ACC112 (cell line): Measurements from ENCODE around the gene SMAD7.
A peak's percentile ranks its signal among the peaks of the same experiment; 100 is the strongest.

Experiments used
- H2AFZ ChIP-seq: fragments of 200-600 bp; sonication (generic); one replicate; pipeline ENCODE4 v1.6.0; 2017; ENCODE audit warnings: antibody characterized with exemption, low read length; ENCODE audit not compliant: unreplicated experiment
- H3K27ac ChIP-seq: fragments of 200-600 bp; sonication (generic); 2 replicates; pipeline ENCODE4 v1.5.1; 2014; ENCODE audit warnings: low read depth, mild to moderate bottlenecking, antibody characterized with exemption, low read length, moderate library complexity
- H3K27me3 ChIP-seq: fragments of 200-600 bp; sonication (generic); 2 replicates; pipeline ENCODE4 v1.6.1; 2014; ENCODE audit warnings: mild to moderate bottlenecking, antibody characterized with exemption, low read length, moderate library complexity, mixed read lengths; ENCODE audit not compliant: insufficient read depth
- H3K36me3 ChIP-seq: fragments of 200-600 bp; sonication (generic); 2 replicates; pipeline ENCODE4 v1.6.1; 2016; ENCODE audit warnings: mild to moderate bottlenecking, antibody characterized with exemption, low read length, moderate library complexity, mixed read lengths; ENCODE audit not compliant: insufficient read depth
- H3K4me1 ChIP-seq: fragments of 200-600 bp; sonication (generic); one replicate; pipeline ENCODE4 v1.6.1; 2016; ENCODE audit warnings: low read length, mixed read lengths; ENCODE audit not compliant: insufficient read depth, unreplicated experiment, control insufficient read depth
- H3K4me3 ChIP-seq: fragments of 200-600 bp; sonication (generic); 2 replicates; pipeline ENCODE4 v1.5.1; 2014; ENCODE audit warnings: mild to moderate bottlenecking, low read depth, low read length
- H3K79me2 ChIP-seq: fragments of 200-600 bp; sonication (generic); one replicate; pipeline ENCODE4 v1.6.0; 2016; ENCODE audit warnings: low read length; ENCODE audit not compliant: control insufficient read depth, unreplicated experiment, insufficient read depth

Gene SMAD7

DNA sequence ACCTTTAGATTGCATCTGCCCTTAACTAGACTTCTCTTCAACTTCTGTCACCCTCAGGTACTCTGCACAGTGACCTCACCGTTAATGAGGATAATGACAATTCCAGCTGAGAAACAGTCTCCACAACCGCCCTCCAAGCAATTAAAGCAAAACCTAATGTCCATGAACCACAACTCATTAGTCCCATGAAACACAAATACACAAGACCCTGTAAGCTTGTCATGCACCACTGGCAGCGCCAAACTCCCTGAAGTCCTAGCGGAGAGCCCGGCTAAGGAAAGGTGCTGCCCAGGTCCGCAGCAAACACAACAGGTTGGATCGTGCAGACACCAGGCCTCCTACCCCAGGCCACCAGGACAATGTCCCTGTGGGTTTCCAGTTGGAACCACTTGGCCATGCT lies 7.4 kb downstream of the SMAD7 start:
- H3K27ac ChIP-seq: peak overlapping the region; percentile 75
- peaks cover 98% of the 10 kb centered on the region for H3K79me2 ChIP-seq
- peaks cover 75% of the 10 kb centered on the region for H3K4me1 ChIP-seq
- no peaks in the 10 kb centered on the region for H3K27me3 ChIP-seq
- peak overlapping the region; percentile 50 for H3K4me3 ChIP-seq
- H3K36me3 ChIP-seq: 0 out of 2 replicates have a peak, but pooled peaks cover 7% of the 10 kb centered on the region
- no peak overlapping the region for H2AFZ ChIP-seq

- Histone ChIP-seq H3K36me3 (0 out of 2 replicates have a peak, but pooled peaks cover 7% of the 10 kb centered on the region), H3K27me3 (no peaks in the 10 kb centered on the region), H3K4me1 (peaks cover 81% of the 10 kb centered on the region), H3K27ac (peak overlapping the region; percentile 75), H3K4me3 (peak overlapping the region; percentile 50), H3K79me2 (peaks cover 98% of the 10 kb centered on the region), H2AFZ (no peak overlapping the region)
These were observed 8.1 kb downstream of the SMAD7 start for GRCh38 chr18:48942554-48943261.

GRCh38 chr18:48942086-48942485 lies 8.7 kb downstream of the SMAD7 start:
- Histone ChIP-seq H3K4me1 (peaks cover 86% of the 10 kb centered on the region), H3K27me3 (no peaks in the 10 kb centered on the region), H3K27ac (peak overlapping the region; percentile 75), H3K4me3 (peak overlapping the region; percentile 50), H2AFZ (no peak overlapping the region), H3K36me3 (0 out of 2 replicates have a peak, but pooled peaks cover 7% of the 10 kb centered on the region), H3K79me2 (peaks cover 98% of the 10 kb centered on the region)

DNA sequence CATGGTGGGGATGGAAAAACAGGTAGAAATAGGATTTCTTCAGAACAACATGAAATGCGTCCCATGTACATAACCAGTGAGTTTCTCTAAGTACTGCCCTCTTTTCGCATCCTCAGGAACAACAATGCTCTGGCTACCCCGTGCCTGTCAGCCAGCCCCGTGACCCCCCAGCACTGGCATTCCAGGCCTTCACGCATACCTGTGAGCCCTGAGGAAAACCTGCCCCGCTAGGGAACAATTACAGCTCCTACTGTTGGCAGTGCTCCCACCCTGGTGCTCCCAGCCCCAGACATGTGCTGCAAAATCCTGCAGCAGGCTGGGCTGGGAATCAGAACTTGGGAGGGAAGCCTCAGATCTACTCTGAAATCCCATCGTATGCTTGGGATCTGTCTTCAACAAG lies 9.1 kb downstream of the SMAD7 start:
- H3K4me1 ChIP-seq: peaks cover 86% of the 10 kb centered on the region
- peaks cover 97% of the 10 kb centered on the region for H3K79me2 ChIP-seq
- no peaks in the 10 kb centered on the region for H3K27me3 ChIP-seq
- peak overlapping the region; percentile 50 for H3K4me3 ChIP-seq
- no peak overlapping the region for H2AFZ ChIP-seq
- 0 out of 2 replicates have a peak, but pooled peaks cover 7% of the 10 kb centered on the region for H3K36me3 ChIP-seq
- H3K27ac ChIP-seq: peak overlapping the region; percentile 40; the same call in 1 of the 2 replicates

GRCh38 chr18:48940854-48941611 lies 9.7 kb downstream of the SMAD7 start:
- Histone ChIP-seq H3K27ac (peak overlapping the region; percentile 40; the same call in 1 of the 2 replicates), H2AFZ (no peak overlapping the region), H3K4me3 (peak overlapping the region; percentile 50), H3K4me1 (peaks cover 85% of the 10 kb centered on the region), H3K36me3 (0 out of 2 replicates have a peak, but pooled peaks cover 7% of the 10 kb centered on the region), H3K79me2 (peaks cover 97% of the 10 kb centered on the region), H3K27me3 (no peaks in the 10 kb centered on the region)

DNA sequence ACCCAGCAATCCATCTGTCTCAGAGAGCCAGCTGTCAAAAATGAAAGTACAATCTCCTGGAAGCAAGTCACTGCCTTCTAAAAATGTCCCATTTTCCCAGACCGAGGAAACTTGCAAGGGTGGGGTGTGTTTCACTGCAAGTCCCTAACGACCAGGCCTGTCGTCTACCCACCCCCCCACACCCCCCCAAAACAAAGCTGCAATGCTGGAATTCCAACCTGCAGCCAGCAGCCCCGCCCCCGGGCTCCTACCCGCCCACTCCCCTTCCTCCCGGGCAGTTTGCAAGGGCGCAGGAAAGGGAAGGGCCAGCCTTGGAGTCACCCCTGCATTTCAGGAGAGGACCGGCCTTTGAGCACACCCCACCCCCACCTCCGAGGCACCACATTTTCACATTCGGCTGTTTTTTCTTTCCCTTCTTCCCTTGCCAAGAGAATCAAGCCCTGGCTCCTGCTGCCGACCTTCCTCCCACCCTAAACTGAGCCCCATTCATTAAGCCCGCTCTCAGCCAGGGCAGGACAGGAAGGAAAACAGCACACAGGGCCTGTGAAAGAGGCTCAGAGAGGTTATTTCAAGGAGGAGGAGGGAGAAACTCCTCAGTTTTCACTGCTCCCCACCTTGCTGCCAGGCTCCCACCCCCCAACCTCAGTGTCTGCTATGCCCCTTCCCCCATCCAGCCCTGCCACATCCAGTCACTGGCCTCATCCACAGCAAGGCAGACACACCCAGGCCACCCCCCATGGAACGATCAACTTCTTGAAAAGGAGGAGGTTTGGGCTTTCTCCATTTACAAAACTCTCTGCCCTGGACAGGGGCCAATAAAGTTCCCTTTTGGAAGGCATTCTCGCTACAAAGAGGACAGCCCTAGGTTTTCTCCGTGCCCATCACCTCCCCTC lies 11.3 kb downstream of the SMAD7 start:
- Histone ChIP-seq H3K27ac (peak overlapping the region; percentile 81), H3K36me3 (0 out of 2 replicates have a peak, but pooled peaks cover 4% of the 10 kb centered on the region), H2AFZ (no peak overlapping the region), H3K4me1 (peaks cover 81% of the 10 kb centered on the region), H3K79me2 (peaks cover 97% of the 10 kb centered on the region), H3K27me3 (no peaks in the 10 kb centered on the region), H3K4me3 (peak overlapping the region; percentile 65)

DNA sequence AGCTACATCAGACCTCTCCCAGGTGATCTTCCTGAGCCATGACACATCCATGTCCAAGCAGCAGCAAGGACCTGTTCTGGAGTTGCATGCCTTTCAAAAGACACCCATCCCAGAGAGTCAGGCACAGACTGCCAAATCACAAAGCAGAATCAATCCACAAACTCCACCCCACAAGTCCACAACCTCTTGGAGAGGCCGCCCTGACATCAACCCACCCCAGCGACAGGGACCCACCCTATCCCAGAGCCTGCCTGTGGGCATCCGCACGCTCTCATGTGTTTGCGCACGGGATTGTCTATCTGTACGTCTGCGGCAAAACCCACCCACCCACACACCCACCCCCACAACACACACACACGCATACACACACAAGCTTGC lies 11.9 kb downstream of the SMAD7 start:
- Histone ChIP-seq H3K27ac (no peak overlapping the region), H3K4me3 (peak overlapping the region; percentile 65; the same call in 1 of the 2 replicates), H3K79me2 (peaks cover 97% of the 10 kb centered on the region), H3K4me1 (peaks cover 81% of the 10 kb centered on the region), H2AFZ (no peak overlapping the region), H3K36me3 (no peaks in the 10 kb centered on the region), H3K27me3 (no peaks in the 10 kb centered on the region)

DNA sequence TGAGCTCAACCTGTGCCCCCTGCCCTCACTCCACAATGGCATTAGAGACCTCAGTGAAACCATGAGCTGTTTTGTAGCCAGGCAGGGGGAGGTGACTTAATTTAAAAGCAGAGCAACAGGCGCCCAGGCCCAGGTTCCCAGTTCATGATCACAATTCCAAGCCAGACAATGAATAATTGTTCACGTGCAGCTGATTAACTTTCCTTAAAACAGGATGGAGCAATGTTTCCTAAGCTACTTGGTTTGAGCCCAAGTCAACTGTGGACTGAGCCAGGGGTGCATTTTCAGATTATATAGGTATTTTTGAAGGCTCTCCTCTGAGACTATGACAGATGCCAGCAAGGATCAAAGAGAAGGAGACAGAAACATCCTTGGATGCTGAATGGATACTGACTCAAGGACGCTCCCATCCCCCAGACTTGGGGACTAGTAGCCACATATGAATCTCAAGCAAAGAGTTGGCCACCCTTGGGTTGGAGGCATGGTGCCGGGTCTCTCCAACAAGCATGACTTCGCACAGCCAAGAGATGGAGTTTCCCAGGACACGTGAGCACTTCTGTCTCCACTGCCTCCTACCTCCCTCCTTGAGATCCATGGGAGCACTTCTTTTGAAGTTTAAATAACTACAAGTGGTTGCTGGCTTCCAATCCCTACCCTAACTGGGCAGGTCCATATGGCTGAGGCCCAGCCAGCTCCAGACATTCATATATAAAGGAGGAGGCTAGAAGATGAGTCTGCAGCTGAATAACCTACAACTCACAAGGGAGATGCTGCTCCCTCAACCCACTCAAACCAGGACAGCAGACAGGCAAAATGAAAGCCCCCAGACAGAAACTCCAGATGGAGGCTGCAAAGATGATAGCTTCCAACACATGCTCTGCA lies 12.7 kb downstream of the SMAD7 start:
- peaks cover 81% of the 10 kb centered on the region for H3K4me1 ChIP-seq
- no peaks in the 10 kb centered on the region for H3K27me3 ChIP-seq
- H2AFZ ChIP-seq: no peak overlapping the region
- H3K4me3 ChIP-seq: 0 out of 2 replicates have a peak overlapping the region, but pooled peaks have one; percentile 65
- H3K27ac ChIP-seq: no peak overlapping the region
- no peaks in the 10 kb centered on the region for H3K36me3 ChIP-seq
- H3K79me2 ChIP-seq: peaks cover 97% of the 10 kb centered on the region

DNA sequence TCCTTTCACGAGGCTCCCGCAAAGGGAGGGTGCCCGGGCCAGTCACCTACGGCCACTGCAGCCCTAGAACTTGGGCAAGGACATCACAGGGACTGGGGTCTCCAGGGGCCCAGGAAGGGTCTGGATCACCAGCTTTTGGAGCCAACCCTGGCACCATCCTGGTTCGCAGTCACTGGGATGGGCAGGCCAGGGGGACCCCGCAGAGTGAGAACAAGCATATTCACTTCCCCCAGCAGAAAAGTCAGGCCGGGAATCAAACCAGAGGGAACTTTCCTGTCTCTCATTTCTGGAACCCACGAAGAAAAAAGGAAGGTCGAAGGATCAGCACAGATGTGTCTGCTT lies 15.4 kb downstream of the SMAD7 start:
- Histone ChIP-seq H3K27ac (peak overlapping the region; percentile 84), H3K4me3 (peak overlapping the region; percentile 45; the same call in 1 of the 2 replicates), H2AFZ (no peak overlapping the region), H3K4me1 (peaks cover 82% of the 10 kb centered on the region), H3K36me3 (no peaks in the 10 kb centered on the region), H3K79me2 (peaks cover 98% of the 10 kb centered on the region), H3K27me3 (no peaks in the 10 kb centered on the region)
